Lower leg skin (tissue), 3 donors: Measurements from ENCODE around the gene DDX5.

Source experiments
- POLR2A ChIP-seq, 2 donors: fragments of 450-650 bp; IDR thresholded peaks; one replicate each; pipeline ENCODE4 v1.6.1; 2016 to 2017; ENCODE audit warnings: antibody characterized with exemption in 2 of 2, mild to moderate bottlenecking in 1 of 2, moderate library complexity in 1 of 2
- TF ChIP-seq, protein P1 (sequence below), 3 donors: fragments of 450-650 bp; IDR thresholded peaks; one replicate each; pipeline ENCODE4 v1.5.1; 2016; ENCODE audit warnings: antibody characterized with exemption in 3 of 3, mild to moderate bottlenecking in 3 of 3, moderate library complexity in 2 of 3

DNA sequence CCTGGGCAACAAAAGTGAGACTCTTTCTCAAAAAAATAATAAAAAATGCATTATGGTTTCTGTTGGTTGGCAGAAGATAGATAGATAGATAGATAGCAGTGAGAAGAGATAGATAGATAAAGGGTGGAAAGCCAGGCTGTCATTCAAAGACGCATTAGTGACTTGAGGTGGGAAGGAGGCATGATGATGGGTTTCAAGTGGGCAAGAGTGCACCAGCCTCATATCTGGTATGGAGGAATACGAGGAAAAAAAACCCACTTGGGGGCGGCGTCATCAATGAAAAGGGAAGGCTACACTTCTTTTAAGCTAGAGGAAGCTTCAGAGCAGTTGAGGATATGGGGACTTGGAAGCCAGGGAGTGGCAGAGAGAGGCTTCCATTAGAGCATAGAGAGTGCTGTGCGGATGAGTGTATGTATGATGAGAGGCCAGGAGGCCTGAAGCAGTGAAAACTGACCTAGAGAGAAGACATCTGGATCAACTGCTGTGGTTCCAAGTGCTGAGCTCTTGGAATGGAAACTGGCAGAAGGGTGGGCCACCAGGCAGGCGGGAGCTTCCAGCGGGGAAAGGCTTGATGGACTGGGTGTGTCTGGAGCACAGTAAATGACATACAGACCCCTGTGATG, 32.5 kb upstream of the DDX5 start:
- no peak for TF ChIP-seq POLR2A (IDR thresholded peaks at IDR 0.05)
- TF ChIP-seq, protein P1, sequence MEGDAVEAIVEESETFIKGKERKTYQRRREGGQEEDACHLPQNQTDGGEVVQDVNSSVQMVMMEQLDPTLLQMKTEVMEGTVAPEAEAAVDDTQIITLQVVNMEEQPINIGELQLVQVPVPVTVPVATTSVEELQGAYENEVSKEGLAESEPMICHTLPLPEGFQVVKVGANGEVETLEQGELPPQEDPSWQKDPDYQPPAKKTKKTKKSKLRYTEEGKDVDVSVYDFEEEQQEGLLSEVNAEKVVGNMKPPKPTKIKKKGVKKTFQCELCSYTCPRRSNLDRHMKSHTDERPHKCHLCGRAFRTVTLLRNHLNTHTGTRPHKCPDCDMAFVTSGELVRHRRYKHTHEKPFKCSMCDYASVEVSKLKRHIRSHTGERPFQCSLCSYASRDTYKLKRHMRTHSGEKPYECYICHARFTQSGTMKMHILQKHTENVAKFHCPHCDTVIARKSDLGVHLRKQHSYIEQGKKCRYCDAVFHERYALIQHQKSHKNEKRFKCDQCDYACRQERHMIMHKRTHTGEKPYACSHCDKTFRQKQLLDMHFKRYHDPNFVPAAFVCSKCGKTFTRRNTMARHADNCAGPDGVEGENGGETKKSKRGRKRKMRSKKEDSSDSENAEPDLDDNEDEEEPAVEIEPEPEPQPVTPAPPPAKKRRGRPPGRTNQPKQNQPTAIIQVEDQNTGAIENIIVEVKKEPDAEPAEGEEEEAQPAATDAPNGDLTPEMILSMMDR (IDR thresholded peaks at IDR 0.05): no peak
